Activated T-cell treated with anti-CD3 and anti-CD28 coated beads for 1 hour (primary cell): ENCODE measurements around the gene RNGTT.

Experiments
- DNase-seq: peaks from one replicate; pipeline ENCODE4 v3.0.0-alpha.2; 2020; ENCODE audit warnings: low read depth

The RNGTT gene

GRCh38 chr6:88653936-88654335 is 309.5 kb downstream of the RNGTT start:
- DNase-seq, result no peak

- DNase-seq, result no peak
Observed at GRCh38 chr6:88651400-88651799, 312.0 kb downstream of the RNGTT start.

GRCh38 chr6:88650979-88651378 is 312.4 kb downstream of the RNGTT start:
- DNase-seq, result no peak

GRCh38 chr6:88650029-88650619 is 313.3 kb downstream of the RNGTT start:
- no peak for DNase-seq

GRCh38 chr6:88641178-88641903 is 322.1 kb downstream of the RNGTT start:
- no peak for DNase-seq

GRCh38 chr6:88637761-88638545 is 325.5 kb downstream of the RNGTT start:
- DNase-seq, result no peak

- no peak for DNase-seq
Observed at GRCh38 chr6:88636871-88637270, 326.5 kb downstream of the RNGTT start.

GRCh38 chr6:88633782-88634181 is 329.6 kb downstream of the RNGTT start:
- DNase-seq, result no peak

GRCh38 chr6:88631830-88632229 is 331.6 kb downstream of the RNGTT start:
- DNase-seq, result no peak

- DNase-seq, result no peak
Observed at GRCh38 chr6:88629838-88630494, 333.5 kb downstream of the RNGTT start.

- no peak for DNase-seq
Observed at GRCh38 chr6:88626460-88626859, 337.0 kb downstream of the RNGTT start.

- no peak for DNase-seq
Observed at GRCh38 chr6:88623531-88623930, 339.9 kb downstream of the RNGTT start.

- DNase-seq, result no peak
Observed at GRCh38 chr6:88619951-88620350, 343.5 kb downstream of the RNGTT start.

- no peak for DNase-seq
Observed at GRCh38 chr6:88616380-88616779, 347.0 kb downstream of the RNGTT start.

- DNase-seq, result no peak
Observed at GRCh38 chr6:88614316-88614877, 349.0 kb downstream of the RNGTT start.

GRCh38 chr6:88612631-88613030 is 350.8 kb downstream of the RNGTT start:
- no peak for DNase-seq

- DNase-seq, result no peak
Observed at GRCh38 chr6:88611721-88612120, 351.7 kb downstream of the RNGTT start.

- no peak for DNase-seq
Observed at GRCh38 chr6:88609983-88610382, 353.4 kb downstream of the RNGTT start.

GRCh38 chr6:88605271-88605670 is 358.1 kb downstream of the RNGTT start:
- DNase-seq, result no peak

- DNase-seq, result no peak
Observed at GRCh38 chr6:88599571-88599970, 363.8 kb downstream of the RNGTT start.

GRCh38 chr6:88596801-88597200 is 366.6 kb downstream of the RNGTT start:
- no peak for DNase-seq

- DNase-seq, result no peak
Observed at GRCh38 chr6:88588938-88589337, 374.5 kb downstream of the RNGTT start.
